Esophagus squamous epithelium (tissue), 5 donors: ENCODE data around the gene THRAP3. TPM values are rescaled to one million over a fixed set of nuclear protein-coding genes. Genes with fewer than 3 reads are reported as not detected.

ENCODE experiments used
- DNase-seq: peaks from one replicate; lab custom pipeline; 2025; lab: John Stamatoyannopoulos, UW
- H3K27ac ChIP-seq, 4 donors: fragments of 200-600 bp; sonication (generic); one replicate each; pipeline ENCODE4 v1.5.1; 2016 to 2019; ENCODE audit warnings: mild to moderate bottlenecking in 1 of 4
- H3K27me3 ChIP-seq, 4 donors: fragments of 200-600 bp; sonication (generic); 1 replicate in 3 of 4; 2 replicates in 1 of 4; pipeline versions ENCODE4 v1.5.1 to v1.6.0; 2017 to 2021; ENCODE audit warnings: antibody characterized with exemption in 1 of 4
- H3K36me3 ChIP-seq, 3 donors: fragments of 200-600 bp; sonication (generic); one replicate each; pipeline ENCODE4 v1.5.1; 2016 to 2019
- H3K4me1 ChIP-seq, 3 donors: fragments of 200-600 bp; sonication (generic); one replicate each; pipeline ENCODE4 v1.5.1; 2017 to 2019
- H3K4me3 ChIP-seq, 4 donors: fragments of 200-600 bp; sonication (generic); 1 replicate in 3 of 4; 2 replicates in 1 of 4; pipeline ENCODE4 v1.5.1; 2016 to 2019; ENCODE audit warnings: mild to moderate bottlenecking in 2 of 4, moderate library complexity in 1 of 4
- H3K9me3 ChIP-seq, 3 donors: fragments of 200-600 bp; sonication (generic); one replicate each; pipeline ENCODE4 v1.5.1; 2016 to 2019
- CTCF ChIP-seq, 6 experiments: fragments of 450-650 bp in 4 of 6; fragments of 200-600 bp in 2 of 6; sonication (generic) in 2 of 6; IDR thresholded peaks; one replicate each; pipeline ENCODE4 v1.5.1; 2016 to 2019; ENCODE audit warnings: antibody characterized with exemption in 6 of 6, mild to moderate bottlenecking in 4 of 6, moderate library complexity in 4 of 6
- POLR2A ChIP-seq, 4 donors: fragments of 450-650 bp; IDR thresholded peaks; one replicate each; pipeline ENCODE4 v1.6.1; 2017; ENCODE audit warnings: antibody characterized with exemption in 4 of 4, mild to moderate bottlenecking in 4 of 4, moderate library complexity in 3 of 4
- WGBS, 2 donors: methylation state at CpG; one replicate each; pipeline ENCODE4 v1.1.5; 2018; 5-methylcytosine and 5-hydroxymethylcytosine counted together
- intact Hi-C: fragments of 100-400 bp; cut with DNase I; formaldehyde crosslinking; loops from one replicate; pipeline ENCODE4 v1.15.0; 2022
- total RNA-seq, 4 donors: library from RNA; depleted of rRNA; stranded (reverse); fragments of >200 nt; gene quantifications; one replicate each; pipeline ENCODE4 v1.1.0, GENCODE V29; 2016
- donor health status: DM: yes; HTN: yes; CAD: no.

The THRAP3 gene
- total RNA-seq, 4 donors from 2014 or later = 56.5 to 83.5 (median 73.6) TPM

DNA sequence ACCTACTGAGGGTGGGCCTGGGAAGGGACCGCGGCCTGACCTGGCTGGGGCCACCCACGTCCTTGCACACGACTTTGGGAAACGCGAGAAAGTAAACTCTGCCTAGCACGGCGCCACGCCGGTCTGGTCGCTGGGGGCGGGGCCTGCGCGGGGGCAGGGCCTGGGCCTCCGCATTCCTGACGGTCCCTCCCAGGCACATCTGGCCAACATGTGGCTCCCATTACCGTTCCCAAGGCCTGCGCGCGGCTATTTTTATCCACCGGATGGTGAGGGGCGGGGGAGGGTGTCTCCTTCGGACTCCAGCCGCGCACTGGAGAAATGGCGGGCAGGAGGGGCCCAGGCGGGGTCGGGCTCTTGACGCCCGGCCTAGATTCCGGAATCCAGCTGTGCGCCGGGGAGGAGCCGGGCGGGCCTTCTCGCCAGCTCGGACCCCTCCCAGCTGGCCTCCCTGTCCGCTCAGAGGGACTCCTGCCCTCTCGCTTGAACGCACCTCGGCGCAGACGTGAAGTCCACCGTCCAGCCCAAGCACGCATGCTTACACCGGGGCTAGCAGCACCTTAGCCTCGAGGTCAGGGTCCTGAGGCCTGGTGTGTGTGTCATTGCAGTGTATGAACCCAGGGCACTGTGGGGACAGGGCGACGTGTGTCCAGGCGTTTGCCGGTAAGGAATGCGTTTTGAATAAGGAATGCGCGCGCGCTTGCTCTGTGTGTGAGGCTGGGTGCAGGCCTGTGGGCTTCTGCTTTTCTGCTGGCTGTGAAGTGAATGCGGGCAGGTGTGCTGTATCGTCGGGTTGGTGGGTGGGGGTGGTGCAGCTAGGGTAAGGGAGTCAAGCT lies 97.1 kb downstream of the THRAP3 start:
- H3K27me3 ChIP-seq = peaks cover 0 to 7% (median 0%) of the 10 kb centered on the region in 4 donors
- no peaks in the 10 kb centered on the region for H3K36me3 ChIP-seq
- peak overlapping the region; percentile 6 to 85 (median 56) for H3K4me3 ChIP-seq
- peaks cover 14 to 43% (median 26%) of the 10 kb centered on the region in 3 donors for H3K4me1 ChIP-seq
- no peak for DNase-seq
- no peak for TF ChIP-seq CTCF (IDR thresholded peaks at IDR 0.05)
- TF ChIP-seq POLR2A (IDR thresholded peaks at IDR 0.05) = no peak
- 57 to 77% methylated on average over 6 to 11 of the region's 59 CpGs for WGBS, 2 donors
- peak overlapping the region; percentile 26 to 93 (median 84) for H3K27ac ChIP-seq
- no peaks in the 10 kb centered on the region for H3K9me3 ChIP-seq
- intact Hi-C loops = no loop called here

- DNase-seq = no peak
- peaks cover 0 to 7% (median 0%) of the 10 kb centered on the region in 4 donors for H3K27me3 ChIP-seq
- intact Hi-C loops = no loop called here
- peak overlapping the region; percentile 77 to 93 (median 84) for H3K27ac ChIP-seq
- H3K36me3 ChIP-seq = no peaks in the 10 kb centered on the region
- WGBS, 2 donors = 17 to 52% methylated on average over 1 to 4 of the region's 67 CpGs
- peak overlapping the region; percentile 45 to 85 (median 63) for H3K4me3 ChIP-seq
- TF ChIP-seq CTCF (IDR thresholded peaks at IDR 0.05) (no peak), POLR2A (IDR thresholded peaks at IDR 0.05) (no peak)
- peaks cover 14 to 43% (median 26%) of the 10 kb centered on the region in 3 donors for H3K4me1 ChIP-seq
- H3K9me3 ChIP-seq = no peaks in the 10 kb centered on the region
Observed at GRCh38 chr1:36322041-36322785, 98.0 kb downstream of the THRAP3 start.

GRCh38 chr1:36322786-36323635 lies 98.8 kb downstream of the THRAP3 start:
- H3K4me3 ChIP-seq = peak overlapping the region; percentile 45 to 85 (median 63)
- TF ChIP-seq CTCF (IDR thresholded peaks at IDR 0.05) (no peak), POLR2A (IDR thresholded peaks at IDR 0.05) (peak in 1 of 4 donors; percentile 5)
- intact Hi-C loops = no loop called here
- no peaks in the 10 kb centered on the region for H3K36me3 ChIP-seq
- H3K9me3 ChIP-seq = no peaks in the 10 kb centered on the region
- DNase-seq = no peak
- H3K4me1 ChIP-seq = peaks cover 14 to 43% (median 26%) of the 10 kb centered on the region in 3 donors
- peaks cover 0 to 7% (median 0%) of the 10 kb centered on the region in 4 donors for H3K27me3 ChIP-seq
- H3K27ac ChIP-seq = peak overlapping the region; percentile 77 to 93 (median 84)
- 35% methylated on average over 5 of the region's 83 CpGs; no CpG with 5 or more reads in 1 of the 2 donors for WGBS, 2 donors

GRCh38 chr1:36323636-36324352 lies 99.6 kb downstream of the THRAP3 start, which contains the start of gene EVA1B:
Gene EVA1B (minus strand): TSS chr1:36323645. CDS start chr1:36323037, 608 bp downstream.
- WGBS, 2 donors = 0% methylated on average over 3 of the region's 36 CpGs; no CpG with 5 or more reads in 1 of the 2 donors
- peak within 1 kb of the TSS; percentile 77 to 93 (median 84) for H3K27ac ChIP-seq
- H3K9me3 ChIP-seq = no peaks in the 10 kb centered on the region
- peaks cover 17 to 47% (median 26%) of the 10 kb centered on the region in 3 donors for H3K4me1 ChIP-seq
- intact Hi-C loops = no loop called here
- H3K27me3 ChIP-seq = peaks cover 0 to 7% (median 0%) of the 10 kb centered on the region in 4 donors
- no peaks in the 10 kb centered on the region for H3K36me3 ChIP-seq
- DNase-seq = no peak
- TF ChIP-seq POLR2A (IDR thresholded peaks at IDR 0.05) (peak in 1 of 4 donors; percentile 25), CTCF (IDR thresholded peaks at IDR 0.05) (no peak)
- peak within 1 kb of the TSS; percentile 45 to 85 (median 63) for H3K4me3 ChIP-seq
